Mucosa of stomach (tissue), 1 donor: ENCODE data around the gene SPAG16.

ENCODE experiments used
- H3K27me3 ChIP-seq: one replicate; pipeline ENCODE4 v1.7.0; 2013; ENCODE audit warnings: mild to moderate bottlenecking, low read length; ENCODE audit not compliant: control insufficient read depth, insufficient read depth
- H3K36me3 ChIP-seq: one replicate; pipeline ENCODE4 v1.7.0; 2013; ENCODE audit warnings: low read length; ENCODE audit not compliant: control insufficient read depth, insufficient read depth
- H3K4me1 ChIP-seq: one replicate; pipeline ENCODE4 v1.7.0; 2013; ENCODE audit warnings: mild to moderate bottlenecking, low read length; ENCODE audit not compliant: control insufficient read depth, insufficient read depth
- H3K4me3 ChIP-seq: one replicate; pipeline ENCODE4 v1.7.0; 2013; ENCODE audit warnings: low read length
- H3K9ac ChIP-seq: one replicate; pipeline ENCODE4 v1.7.0; 2013; ENCODE audit warnings: mild to moderate bottlenecking, low read length, moderate library complexity
- H3K9me3 ChIP-seq: one replicate; pipeline ENCODE4 v1.7.0; 2013; ENCODE audit warnings: mild to moderate bottlenecking, low read length, moderate library complexity; ENCODE audit not compliant: control insufficient read depth
- donor health status: Pancreatic carcinoma.

SPAG16 gene

DNA sequence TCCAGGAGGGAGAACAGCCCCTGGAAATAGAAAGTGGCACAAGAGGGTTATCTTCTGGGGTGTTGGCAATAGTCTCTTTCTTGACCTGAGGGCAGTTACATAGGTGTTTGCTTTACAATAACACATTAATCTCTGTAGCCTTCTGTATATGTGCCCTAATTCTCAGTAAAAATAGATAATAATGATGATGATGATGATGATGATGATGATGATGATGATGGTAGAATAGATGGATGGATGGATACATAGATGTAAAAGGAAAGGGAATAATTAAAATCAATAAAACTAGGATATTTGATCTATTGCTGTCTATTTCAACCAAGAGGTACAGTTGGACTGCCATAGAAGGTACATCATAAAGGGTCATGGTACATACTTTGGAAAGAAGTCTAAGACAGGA is 948.9 kb downstream of the SPAG16 start:
- H3K36me3 ChIP-seq, result no peaks in the 10 kb centered on the region

DNA sequence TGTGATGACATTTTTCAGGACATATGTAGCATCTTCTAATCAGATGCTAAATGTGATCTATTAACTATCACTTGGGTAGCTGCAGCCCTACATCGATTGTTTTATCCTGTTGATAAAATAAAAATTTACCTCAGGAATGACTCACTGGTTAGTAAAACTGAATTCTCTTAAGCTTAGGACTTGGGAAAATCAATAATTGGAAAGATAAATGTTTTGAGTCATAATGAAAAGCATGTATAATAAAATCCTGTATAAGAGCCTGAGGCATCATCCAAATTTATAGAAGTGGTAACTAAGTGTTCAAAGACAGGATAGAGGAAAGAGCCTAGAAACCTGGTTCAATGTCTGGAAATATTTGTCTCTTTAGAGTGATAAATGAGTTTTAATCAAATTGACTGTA is 958.5 kb downstream of the SPAG16 start:
- H3K9ac ChIP-seq, result no peak overlapping the region

More for the DNA sequence above, 948.9 kb downstream of the SPAG16 start:
- H3K27me3 ChIP-seq, result no peaks in the 10 kb centered on the region
- H3K9ac ChIP-seq, result no peak overlapping the region
- H3K9me3 ChIP-seq, result no peaks in the 10 kb centered on the region
- no peak overlapping the region for H3K4me3 ChIP-seq
- no peaks in the 10 kb centered on the region for H3K4me1 ChIP-seq

DNA sequence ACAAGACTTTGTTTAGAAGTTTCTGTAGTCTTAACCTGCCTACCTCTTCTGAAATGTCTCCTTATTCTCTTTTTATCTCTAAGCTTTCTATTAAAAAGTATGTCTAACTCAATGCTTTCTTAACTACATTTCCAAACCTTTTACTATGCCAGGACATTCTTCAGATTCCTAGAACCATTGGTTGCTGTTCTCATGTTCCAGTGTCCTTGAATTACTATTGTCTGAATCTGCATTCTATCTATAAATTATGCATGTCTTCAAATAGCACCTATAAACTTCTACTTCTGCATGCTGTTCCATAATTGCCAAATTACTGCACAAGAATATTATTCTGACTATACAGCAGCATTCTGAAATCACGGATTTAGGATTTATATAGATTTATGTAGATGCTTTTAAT is 960.6 kb downstream of the SPAG16 start:
- H3K36me3 ChIP-seq, result no peaks in the 10 kb centered on the region
- no peaks in the 10 kb centered on the region for H3K27me3 ChIP-seq
- H3K9me3 ChIP-seq, result no peaks in the 10 kb centered on the region
- H3K9ac ChIP-seq, result no peak overlapping the region
- H3K4me3 ChIP-seq, result no peak overlapping the region
- no peaks in the 10 kb centered on the region for H3K4me1 ChIP-seq

More for the DNA sequence above, 958.5 kb downstream of the SPAG16 start:
- no peaks in the 10 kb centered on the region for H3K4me1 ChIP-seq
- H3K27me3 ChIP-seq, result no peaks in the 10 kb centered on the region
- H3K9me3 ChIP-seq, result no peaks in the 10 kb centered on the region
- no peak overlapping the region for H3K4me3 ChIP-seq
- no peaks in the 10 kb centered on the region for H3K36me3 ChIP-seq

DNA sequence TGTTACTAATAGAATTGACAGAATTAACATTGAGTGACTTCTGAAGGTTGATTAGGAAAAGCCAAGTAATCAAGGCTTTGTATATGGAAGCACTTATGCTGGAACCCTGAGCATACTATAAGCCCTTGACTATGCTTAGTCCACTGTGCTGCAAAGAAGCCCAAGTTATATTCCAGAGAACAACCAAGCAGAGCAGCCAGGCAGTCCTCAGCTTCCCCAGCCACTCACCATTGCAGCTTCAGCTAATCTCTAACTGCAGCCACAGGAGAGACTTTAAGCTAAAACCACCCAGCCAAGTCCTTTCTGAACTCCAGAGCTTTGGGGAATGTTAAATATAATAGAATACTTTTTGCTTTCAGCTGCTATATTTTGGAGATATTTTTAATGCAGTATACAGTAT is 962.2 kb downstream of the SPAG16 start:
- no peaks in the 10 kb centered on the region for H3K27me3 ChIP-seq
- no peaks in the 10 kb centered on the region for H3K4me1 ChIP-seq
- no peak overlapping the region for H3K9ac ChIP-seq
- H3K4me3 ChIP-seq, result no peak overlapping the region
- H3K9me3 ChIP-seq, result no peaks in the 10 kb centered on the region
- H3K36me3 ChIP-seq, result no peaks in the 10 kb centered on the region

DNA sequence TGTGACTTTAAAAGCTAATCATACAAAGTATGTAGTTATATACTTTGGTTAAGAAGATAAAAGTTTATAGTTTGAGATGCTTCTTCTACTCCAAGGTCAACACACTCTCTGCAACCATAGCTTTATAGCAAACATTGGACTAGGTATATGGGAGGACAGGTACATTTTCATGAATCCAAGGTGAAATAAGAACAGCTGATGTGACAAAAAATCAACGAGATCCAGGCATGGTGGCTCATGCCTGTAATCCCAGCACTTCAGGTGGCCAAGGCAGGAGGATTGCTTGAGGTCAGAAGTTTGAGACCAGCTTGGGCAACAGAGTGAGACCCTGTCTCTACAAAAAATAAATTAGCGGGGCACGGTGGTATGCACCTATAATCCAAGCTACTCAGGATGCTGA is 963.3 kb downstream of the SPAG16 start:
- no peaks in the 10 kb centered on the region for H3K9me3 ChIP-seq
- no peak overlapping the region for H3K4me3 ChIP-seq

DNA sequence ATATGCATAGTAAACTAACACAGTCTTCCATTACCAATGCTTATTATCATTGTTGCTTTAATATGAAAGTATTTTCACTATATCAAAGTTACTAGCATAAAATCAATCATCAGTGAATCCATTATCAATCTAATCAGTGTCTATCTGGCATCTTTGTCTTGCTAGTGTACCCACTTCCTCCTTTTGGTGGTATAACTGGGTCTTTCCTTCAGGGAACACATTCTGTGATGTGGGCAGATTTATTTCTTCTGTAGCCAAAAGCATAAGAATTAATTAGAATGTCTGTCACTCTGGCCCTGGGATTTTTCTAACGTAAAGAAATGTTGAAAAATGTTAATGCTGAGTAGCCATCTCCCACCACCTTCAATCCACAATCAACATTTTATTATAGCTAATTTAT is 970.8 kb downstream of the SPAG16 start:
- Histone ChIP-seq H3K36me3 (no peaks in the 10 kb centered on the region), H3K4me1 (no peaks in the 10 kb centered on the region), H3K9ac (no peak overlapping the region), H3K4me3 (no peak overlapping the region), H3K9me3 (no peaks in the 10 kb centered on the region), H3K27me3 (no peaks in the 10 kb centered on the region)

More for the DNA sequence above, 963.3 kb downstream of the SPAG16 start:
- H3K36me3 ChIP-seq, result no peaks in the 10 kb centered on the region
- H3K9ac ChIP-seq, result no peak overlapping the region
- no peaks in the 10 kb centered on the region for H3K4me1 ChIP-seq
- no peaks in the 10 kb centered on the region for H3K27me3 ChIP-seq

DNA sequence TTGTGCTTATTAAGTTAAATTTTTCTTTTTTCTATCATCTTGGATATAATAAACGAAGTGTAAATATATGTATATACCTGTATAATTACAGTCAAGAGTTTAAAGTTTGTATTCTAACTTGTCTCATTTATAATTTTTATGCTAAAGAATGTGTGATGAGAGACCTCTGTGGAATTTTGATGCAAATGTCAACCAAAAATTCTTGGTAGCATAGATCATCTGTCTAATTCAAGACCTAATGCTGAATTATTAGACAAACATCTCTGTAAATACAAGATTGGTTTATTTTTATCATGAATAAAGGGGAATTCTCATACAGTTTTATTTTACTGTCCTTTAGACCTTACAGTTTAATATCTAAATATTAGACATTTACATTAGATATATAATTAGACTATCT is 977.4 kb downstream of the SPAG16 start:
- H3K4me3 ChIP-seq, result no peak overlapping the region
- H3K9me3 ChIP-seq, result no peaks in the 10 kb centered on the region
- no peaks in the 10 kb centered on the region for H3K27me3 ChIP-seq
- no peak overlapping the region for H3K9ac ChIP-seq
- H3K36me3 ChIP-seq, result no peaks in the 10 kb centered on the region
- no peaks in the 10 kb centered on the region for H3K4me1 ChIP-seq

DNA sequence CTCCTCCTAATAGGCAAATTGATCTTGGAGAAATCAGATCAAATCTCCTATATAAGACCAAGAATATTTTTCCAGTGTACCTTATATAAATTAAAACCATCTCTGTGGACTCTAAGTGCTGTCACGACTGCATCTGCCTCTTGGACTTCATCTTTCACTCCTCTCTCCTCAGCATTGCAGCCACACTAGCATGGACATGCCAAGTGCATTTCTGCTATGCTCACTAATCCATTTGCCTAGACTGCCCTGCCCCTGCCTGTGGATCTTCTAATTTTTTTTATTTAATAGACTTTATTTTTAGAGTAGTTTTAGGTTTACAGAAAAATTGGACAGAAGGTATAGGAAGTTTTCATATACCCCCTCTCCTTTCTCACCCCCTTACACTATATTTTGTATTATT is 979.9 kb downstream of the SPAG16 start:
- Histone ChIP-seq H3K9ac (no peak overlapping the region), H3K27me3 (no peaks in the 10 kb centered on the region)

DNA sequence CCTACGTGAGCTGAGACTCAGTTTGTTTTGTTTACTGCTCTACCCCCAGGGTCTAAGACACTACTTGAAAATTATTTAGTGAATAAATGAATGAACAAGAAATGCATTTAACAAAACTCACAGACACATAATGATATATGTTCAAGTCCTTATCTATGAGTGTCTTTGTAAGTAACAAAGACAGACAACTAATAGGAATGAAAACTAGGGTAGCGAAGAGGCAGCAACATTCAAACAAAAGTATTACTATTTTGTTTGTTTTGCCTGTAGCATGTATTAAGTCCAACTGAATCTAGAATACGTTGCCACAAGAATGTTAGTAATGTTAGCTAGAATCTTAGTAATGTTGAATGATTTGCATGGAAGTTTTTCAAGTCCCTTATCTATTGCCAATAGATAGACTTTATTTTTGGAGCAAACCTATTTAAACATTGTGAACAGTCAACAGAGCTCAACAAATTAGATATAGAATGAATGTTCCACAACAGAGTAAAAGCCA is 981.8 kb downstream of the SPAG16 start:
- Histone ChIP-seq H3K9me3 (no peaks in the 10 kb centered on the region), H3K36me3 (no peaks in the 10 kb centered on the region), H3K4me1 (no peaks in the 10 kb centered on the region), H3K9ac (no peak overlapping the region), H3K27me3 (no peaks in the 10 kb centered on the region), H3K4me3 (no peak overlapping the region)

More for the DNA sequence above, 979.9 kb downstream of the SPAG16 start:
- Histone ChIP-seq H3K9me3 (no peaks in the 10 kb centered on the region), H3K36me3 (no peaks in the 10 kb centered on the region), H3K4me3 (no peak overlapping the region), H3K4me1 (no peaks in the 10 kb centered on the region)

DNA sequence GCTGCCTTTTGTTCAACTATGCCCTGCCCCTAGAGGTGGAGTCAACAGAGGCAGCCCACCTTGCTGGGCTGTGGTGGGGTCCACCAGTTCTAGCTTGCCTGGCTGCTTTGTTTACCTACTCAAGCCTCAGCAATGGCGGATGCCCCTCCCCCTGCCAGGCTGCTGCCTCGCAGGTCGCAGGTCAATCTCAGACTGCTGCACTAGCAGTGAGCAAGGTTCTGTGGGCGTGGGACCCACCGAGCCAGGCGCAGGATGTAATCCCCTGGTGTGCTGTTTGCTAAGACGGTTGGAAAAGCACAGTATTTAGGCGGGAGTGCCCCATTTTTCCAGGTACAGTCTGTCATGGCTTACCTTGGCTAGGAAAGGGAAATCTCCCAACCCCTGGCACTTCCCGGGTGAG is 993.6 kb downstream of the SPAG16 start:
- Histone ChIP-seq H3K4me3 (no peak overlapping the region), H3K9ac (no peak overlapping the region), H3K36me3 (no peaks in the 10 kb centered on the region), H3K27me3 (no peaks in the 10 kb centered on the region), H3K4me1 (no peaks in the 10 kb centered on the region), H3K9me3 (no peaks in the 10 kb centered on the region)

DNA sequence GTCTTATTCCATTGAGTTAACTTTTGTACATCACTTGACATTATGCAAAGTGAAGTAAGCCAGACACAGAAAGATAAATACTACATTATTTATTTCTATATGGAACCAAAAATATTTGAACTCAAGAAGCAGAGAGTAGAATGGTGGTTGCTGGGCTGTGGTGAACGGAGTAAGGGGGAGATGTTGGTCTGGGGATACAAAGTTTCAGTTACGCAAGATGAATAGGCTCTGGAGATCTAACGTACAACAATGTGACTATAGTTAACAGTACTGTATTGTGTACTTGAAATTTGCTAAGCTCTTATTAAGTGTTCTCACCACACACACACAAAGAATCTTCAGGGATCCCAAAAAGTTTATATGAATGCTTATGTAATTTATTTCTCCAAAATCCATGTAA is 1001.7 kb downstream of the SPAG16 start:
- no peaks in the 10 kb centered on the region for H3K4me1 ChIP-seq
- no peaks in the 10 kb centered on the region for H3K27me3 ChIP-seq
- no peaks in the 10 kb centered on the region for H3K9me3 ChIP-seq
- H3K36me3 ChIP-seq, result no peaks in the 10 kb centered on the region
- no peak overlapping the region for H3K9ac ChIP-seq
- no peak overlapping the region for H3K4me3 ChIP-seq

DNA sequence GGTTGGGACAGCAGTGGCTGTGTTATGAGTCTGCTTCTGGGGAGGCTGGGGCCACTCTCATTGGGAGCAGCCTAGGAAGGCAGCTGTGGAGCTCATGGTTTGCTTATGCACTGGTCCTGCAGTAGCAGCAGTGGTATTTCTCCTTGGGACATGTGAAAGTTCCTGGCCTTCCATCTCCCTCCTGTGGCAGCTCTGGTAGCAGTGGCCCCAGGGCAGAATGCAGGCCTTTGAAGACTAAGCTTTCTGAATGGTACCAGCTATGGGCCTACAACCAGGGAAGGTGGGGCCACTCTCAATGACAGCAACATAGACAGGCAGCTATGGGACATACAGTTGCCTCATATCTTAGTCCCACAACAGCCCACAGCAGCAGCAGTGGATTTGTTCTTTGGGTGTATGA is 1009.3 kb downstream of the SPAG16 start:
- H3K27me3 ChIP-seq, result no peaks in the 10 kb centered on the region
- no peak overlapping the region for H3K4me3 ChIP-seq
- no peaks in the 10 kb centered on the region for H3K9me3 ChIP-seq
- H3K9ac ChIP-seq, result no peak overlapping the region
- no peaks in the 10 kb centered on the region for H3K4me1 ChIP-seq
- H3K36me3 ChIP-seq, result no peaks in the 10 kb centered on the region

DNA sequence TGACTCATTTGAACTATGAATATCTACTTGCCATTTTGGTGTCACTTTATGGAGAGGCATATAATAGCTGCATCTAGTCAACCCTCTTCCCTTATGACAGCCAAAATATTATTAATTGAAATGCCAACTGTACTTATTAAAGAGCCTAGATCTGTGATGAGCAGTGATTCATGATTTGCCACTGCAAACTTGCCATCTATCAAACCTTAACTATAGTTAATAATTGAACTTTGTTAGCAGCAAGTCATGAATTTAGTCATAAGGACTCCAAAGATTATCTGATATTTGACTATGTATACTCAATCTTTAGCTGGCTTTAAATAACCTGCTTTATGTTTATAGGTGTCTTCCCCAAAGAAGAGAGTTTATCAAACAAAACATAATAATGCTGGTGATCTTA is 1010.2 kb downstream of the SPAG16 start:
- Histone ChIP-seq H3K27me3 (no peaks in the 10 kb centered on the region), H3K4me1 (no peaks in the 10 kb centered on the region), H3K9me3 (no peaks in the 10 kb centered on the region), H3K4me3 (no peak overlapping the region), H3K36me3 (no peaks in the 10 kb centered on the region), H3K9ac (no peak overlapping the region)
